ENCODE measurements around the gene DOCK2. TPM values are rescaled to one million over a fixed set of nuclear protein-coding genes. Genes with fewer than 3 reads are reported as not detected.

Gene DOCK2
- total RNA-seq, 1 donor from 2014 or later = 1.1 TPM

GRCh38 chr5:169826618-169827017 lies 189.5 kb downstream of the DOCK2 start:
- H4K20me1 ChIP-seq (ENCODE audit: low read depth) = no peaks in the 10 kb centered on the region
- TF ChIP-seq CTCF (IDR thresholded peaks at IDR 0.05) (peak; percentile 22), EZH2phosphoT487 (IDR thresholded peaks at IDR 0.05) (no peak)

GRCh38 chr5:169827769-169828168 lies 190.7 kb downstream of the DOCK2 start:
- H3K4me1 Mint-ChIP-seq = peaks cover 6% of the 10 kb centered on the region
- no peaks in the 10 kb centered on the region for H3F3A ChIP-seq (ENCODE audit: low read depth)
- no peaks in the 10 kb centered on the region for H3K36me3 ChIP-seq
- no peak overlapping the region for H3K4me3 Mint-ChIP-seq
- peaks cover 8% of the 10 kb centered on the region for H3K9me3 Mint-ChIP-seq
- no peaks in the 10 kb centered on the region for H3K4me1 ChIP-seq
- no peak overlapping the region for H3K4me2 ChIP-seq
- no peak overlapping the region for H3K9ac ChIP-seq
- no peak overlapping the region for H3K27ac Mint-ChIP-seq
- H3K27me3 ChIP-seq = no peaks in the 10 kb centered on the region
- DNase-seq (ENCODE audit: low spot score) = no peak
- no peaks in the 10 kb centered on the region for H3K79me2 ChIP-seq (ENCODE audit: low read depth)
- H3K27ac ChIP-seq = no peak overlapping the region
- TF ChIP-seq EZH2 (IDR thresholded peaks at IDR 0.05) (no peak), CTCF (IDR thresholded peaks at IDR 0.05) (no peak), EZH2phosphoT487 (IDR thresholded peaks at IDR 0.05) (no peak)
- peaks cover 3% of the 10 kb centered on the region for H3K27me3 Mint-ChIP-seq (ENCODE audit: insufficient read depth, low read depth)
- no peaks in the 10 kb centered on the region for H3K9me3 ChIP-seq (ENCODE audit: low read depth)
- H3K36me3 Mint-ChIP-seq = no peaks in the 10 kb centered on the region
- H3K4me3 ChIP-seq = no peak overlapping the region
- no peak overlapping the region for H2AFZ ChIP-seq (replicated peaks)
- H4K20me1 ChIP-seq (ENCODE audit: low read depth) = no peaks in the 10 kb centered on the region

More at GRCh38 chr5:169826618-169827017, 189.5 kb downstream of the DOCK2 start:
- Histone ChIP-seq H3K79me2 (ENCODE audit: low read depth) (no peaks in the 10 kb centered on the region), H3K9me3 (ENCODE audit: low read depth) (no peaks in the 10 kb centered on the region), H3K9ac (no peak overlapping the region), H2AFZ (replicated peaks) (no peak overlapping the region), H3K4me2 (no peak overlapping the region), H3K4me3 (no peak overlapping the region), H3K36me3 (no peaks in the 10 kb centered on the region), H3K27me3 (no peaks in the 10 kb centered on the region), H3K27ac (no peak overlapping the region), H3K4me1 (no peaks in the 10 kb centered on the region), H3F3A (ENCODE audit: low read depth) (no peaks in the 10 kb centered on the region)
- Mint-ChIP-seq H3K9me3 (peaks cover 8% of the 10 kb centered on the region), H3K4me1 (peaks cover 6% of the 10 kb centered on the region), H3K36me3 (no peaks in the 10 kb centered on the region), H3K4me3 (no peak overlapping the region), H3K27ac (no peak overlapping the region), H3K27me3 (ENCODE audit: insufficient read depth, low read depth) (peaks cover 2% of the 10 kb centered on the region)
- no peak for DNase-seq (ENCODE audit: low spot score)

- Histone ChIP-seq H3K9ac (no peak overlapping the region), H2AFZ (replicated peaks) (no peak overlapping the region), H3K4me2 (no peak overlapping the region), H3K27ac (no peak overlapping the region), H3K4me3 (no peak overlapping the region), H3K36me3 (no peaks in the 10 kb centered on the region), H3K4me1 (no peaks in the 10 kb centered on the region), H4K20me1 (ENCODE audit: low read depth) (no peaks in the 10 kb centered on the region), H3F3A (ENCODE audit: low read depth) (no peaks in the 10 kb centered on the region), H3K27me3 (no peaks in the 10 kb centered on the region), H3K79me2 (ENCODE audit: low read depth) (no peaks in the 10 kb centered on the region), H3K9me3 (ENCODE audit: low read depth) (no peaks in the 10 kb centered on the region)
- no peak overlapping the region for H3K27ac Mint-ChIP-seq
- peaks cover 3% of the 10 kb centered on the region for H3K27me3 Mint-ChIP-seq (ENCODE audit: insufficient read depth, low read depth)
- no peak for DNase-seq (ENCODE audit: low spot score)
- no peaks in the 10 kb centered on the region for H3K36me3 Mint-ChIP-seq
- peaks cover 6% of the 10 kb centered on the region for H3K4me1 Mint-ChIP-seq
- TF ChIP-seq CTCF (IDR thresholded peaks at IDR 0.05) = no peak
- TF ChIP-seq EZH2 (IDR thresholded peaks at IDR 0.05) = no peak
- H3K4me3 Mint-ChIP-seq = no peak overlapping the region
- peaks cover 5% of the 10 kb centered on the region for H3K9me3 Mint-ChIP-seq
These were observed 191.3 kb downstream of the DOCK2 start for GRCh38 chr5:169828385-169828784.

All from neural progenitor cell (in vitro differentiated cells).